Effector CD4-positive, alpha-beta T cell (primary cell): ENCODE results near the gene AGPS.

Source experiments
- DNase-seq: peaks from one replicate; pipeline ENCODE4 v3.0.0-alpha.2; 2020

AGPS gene

DNA sequence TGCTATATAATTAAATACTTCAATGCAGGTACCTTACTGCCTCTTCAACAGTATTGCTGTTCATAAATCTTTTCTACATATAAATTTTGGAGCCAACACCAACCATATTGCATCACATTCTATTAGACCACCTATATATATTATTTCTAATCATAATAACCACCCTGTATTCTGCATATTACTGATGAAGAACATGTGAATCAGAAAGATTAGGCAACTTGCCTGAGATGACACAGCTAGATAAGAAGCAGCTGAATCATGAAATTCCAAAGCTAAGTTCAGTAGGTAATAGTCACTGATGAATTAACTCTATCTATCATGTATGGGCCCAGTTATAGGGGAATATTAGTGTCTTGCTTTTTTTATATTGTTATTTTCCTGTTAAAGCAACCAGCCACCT is 161.8 kb downstream of the AGPS start:
- no peak for DNase-seq

DNA sequence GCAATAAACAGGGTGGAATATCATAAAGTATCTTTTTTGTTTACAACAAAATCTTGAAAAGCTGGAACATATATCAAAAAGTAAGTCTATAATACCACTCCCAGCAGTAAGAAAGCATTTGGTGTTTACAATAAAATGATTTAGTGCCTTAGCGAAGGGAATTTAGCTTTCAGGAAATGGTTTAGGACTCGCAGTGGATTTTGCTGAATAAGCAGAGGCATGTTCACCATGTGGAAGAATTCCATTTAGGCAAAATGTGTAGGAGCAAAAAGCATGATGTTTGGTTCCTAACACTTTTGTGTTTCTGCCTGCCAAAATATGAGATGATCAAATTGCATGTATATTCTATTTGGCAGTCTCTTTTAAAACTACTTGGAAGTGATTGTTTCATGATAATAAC is 163.6 kb downstream of the AGPS start:
- DNase-seq: no peak

DNA sequence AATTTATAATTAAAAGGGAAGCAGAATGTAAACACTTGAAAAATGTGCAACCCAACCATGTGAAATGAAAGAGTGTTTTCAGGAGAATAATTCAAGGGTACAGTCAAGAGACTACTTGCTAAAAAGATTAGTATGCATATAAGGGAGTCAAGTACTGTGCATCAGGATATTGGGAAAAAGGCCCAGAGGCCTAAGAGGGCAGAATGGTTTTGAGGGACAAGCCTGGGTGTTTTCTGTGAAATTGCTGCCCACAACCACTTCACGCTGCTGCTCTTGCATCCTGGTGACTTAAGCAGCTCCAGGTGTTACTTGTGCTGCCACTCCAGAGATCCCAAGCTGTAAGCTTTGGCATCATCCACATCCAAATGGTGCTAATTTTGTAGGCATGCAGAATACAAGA is 165.2 kb downstream of the AGPS start:
- no peak for DNase-seq

DNA sequence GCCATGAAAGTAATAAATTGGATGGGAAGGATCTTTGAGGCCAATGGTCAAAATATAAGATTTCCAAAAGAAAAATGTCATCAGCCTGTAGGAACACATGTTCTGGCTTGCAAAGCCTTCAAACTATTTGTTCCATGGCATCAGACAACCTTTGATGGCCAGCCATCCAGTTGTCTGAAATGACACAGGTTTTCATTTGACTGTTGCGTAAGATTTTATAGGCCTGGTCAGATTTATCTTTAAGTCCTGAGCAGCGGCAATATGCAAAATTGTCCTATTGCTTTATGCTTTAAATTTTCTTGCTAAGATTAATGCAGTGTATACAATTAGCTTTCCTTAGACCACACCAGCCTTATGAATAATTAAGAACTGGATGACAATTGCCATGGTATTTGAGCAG is 167.1 kb downstream of the AGPS start:
- no peak for DNase-seq

DNA sequence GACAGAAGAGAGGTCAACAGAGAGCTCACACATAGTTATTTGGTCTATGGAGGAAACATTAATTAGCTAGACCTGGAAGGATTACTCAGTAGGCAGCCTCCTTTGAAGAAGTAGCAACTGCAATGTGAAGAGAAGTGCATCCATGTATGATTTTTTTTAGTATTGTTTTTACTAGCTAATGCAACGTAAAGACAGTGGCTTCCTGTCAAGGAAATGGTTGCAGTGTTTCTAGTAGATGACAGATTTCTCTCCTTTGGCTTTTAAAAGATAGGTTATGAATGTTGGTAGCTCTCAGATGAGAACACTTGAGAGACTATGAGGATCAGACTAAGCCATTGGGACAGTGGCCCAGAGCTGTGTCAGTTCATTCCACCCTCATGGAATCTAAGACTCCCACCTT is 175.8 kb downstream of the AGPS start:
- DNase-seq: no peak

DNA sequence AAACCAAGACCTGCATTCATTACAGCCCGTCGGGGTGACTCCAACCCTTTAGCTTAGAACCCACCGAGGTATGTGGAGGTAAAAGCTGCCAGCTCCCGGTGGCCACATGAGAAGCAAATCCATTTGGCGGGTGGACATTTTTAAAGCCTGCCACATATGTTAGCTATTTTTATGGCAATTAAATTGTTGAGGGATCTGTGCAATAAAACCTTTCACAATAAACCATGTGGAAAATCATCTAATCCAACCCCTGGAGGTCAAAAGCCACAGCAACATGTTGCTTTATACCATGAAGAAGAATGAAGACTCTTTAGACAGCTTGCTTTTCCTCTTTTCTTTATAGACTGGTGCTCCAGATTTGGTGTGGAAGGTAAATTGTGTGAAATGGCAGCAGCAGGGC is 176.3 kb downstream of the AGPS start:
- no peak for DNase-seq

DNA sequence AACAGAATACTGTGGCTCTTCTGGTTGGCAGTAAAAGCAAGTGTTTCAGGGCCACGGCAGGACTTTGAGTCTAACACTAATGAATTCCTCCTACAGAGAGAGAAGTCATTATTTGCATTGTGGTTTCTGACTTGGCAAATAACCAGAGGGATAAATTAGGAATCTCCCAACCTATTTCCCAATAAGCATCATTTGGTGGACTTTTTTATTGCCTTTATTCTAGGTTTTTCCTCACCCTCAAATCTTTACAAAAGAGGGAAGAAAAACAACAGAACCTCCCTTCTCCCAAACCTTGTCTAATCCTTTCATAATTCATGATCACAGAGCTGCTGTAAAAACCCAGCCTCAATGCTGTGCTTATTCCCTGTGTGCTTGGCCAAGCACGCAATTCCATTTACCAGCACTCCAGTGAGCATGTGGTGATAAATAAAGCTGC is 179.7 kb downstream of the AGPS start:
- no peak for DNase-seq

DNA sequence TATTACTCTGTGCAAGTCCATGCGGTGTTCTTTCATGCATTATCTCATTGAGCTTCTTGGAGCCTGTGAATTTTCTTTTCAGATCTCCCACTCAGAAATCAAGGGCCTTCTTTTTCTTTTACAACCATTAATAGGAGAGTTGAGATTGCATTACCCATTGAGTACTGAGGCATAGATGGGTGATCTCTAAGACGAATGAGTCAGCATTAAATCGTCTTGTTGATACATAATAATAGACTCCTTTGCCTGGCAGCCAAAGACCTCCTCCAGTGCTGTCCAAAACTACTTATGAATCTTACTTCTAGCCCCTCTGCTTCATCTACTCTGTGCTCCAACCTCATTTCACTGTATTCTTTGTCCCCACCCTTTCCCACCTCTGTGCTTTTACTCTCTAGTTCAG is 180.5 kb downstream of the AGPS start:
- no peak for DNase-seq

DNA sequence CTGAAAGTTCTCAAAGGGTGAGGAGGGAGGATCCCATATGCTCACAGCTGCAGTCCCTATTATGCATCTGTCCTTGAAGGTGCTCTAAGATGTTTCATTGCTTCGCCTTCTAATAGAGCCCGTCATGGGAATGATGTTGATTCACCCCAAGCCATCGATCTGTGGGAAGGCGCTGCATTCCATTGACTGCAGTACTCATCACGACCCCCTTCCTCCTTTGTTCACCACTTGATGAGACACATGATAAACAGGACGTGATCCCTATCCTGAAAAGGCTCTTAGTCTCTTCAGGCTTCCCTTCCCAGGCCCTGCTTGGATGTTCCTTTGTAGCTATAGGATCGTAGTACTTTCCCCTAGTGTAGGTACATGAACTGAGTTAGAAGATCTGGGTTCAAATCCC is 181.8 kb downstream of the AGPS start:
- no peak for DNase-seq

DNA sequence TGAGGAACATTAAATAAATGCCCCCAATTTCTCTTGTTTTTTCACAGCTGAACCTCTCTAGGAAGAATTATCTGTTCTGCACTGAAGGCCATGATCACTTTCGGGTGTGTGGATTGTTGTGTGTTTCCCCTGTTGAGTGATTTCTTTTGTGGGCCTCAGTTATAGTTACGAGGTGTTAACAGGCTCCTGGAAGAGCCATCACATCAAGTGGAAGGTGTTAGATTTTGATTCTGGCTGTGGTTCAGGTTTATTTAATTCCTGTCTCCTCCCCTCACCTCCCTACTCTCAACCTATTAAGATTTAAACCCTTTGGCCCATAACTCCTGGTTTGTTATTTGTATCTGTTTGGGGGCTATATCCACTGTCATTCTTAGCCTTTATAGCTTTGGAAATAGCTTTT is 182.8 kb downstream of the AGPS start:
- DNase-seq: no peak

DNA sequence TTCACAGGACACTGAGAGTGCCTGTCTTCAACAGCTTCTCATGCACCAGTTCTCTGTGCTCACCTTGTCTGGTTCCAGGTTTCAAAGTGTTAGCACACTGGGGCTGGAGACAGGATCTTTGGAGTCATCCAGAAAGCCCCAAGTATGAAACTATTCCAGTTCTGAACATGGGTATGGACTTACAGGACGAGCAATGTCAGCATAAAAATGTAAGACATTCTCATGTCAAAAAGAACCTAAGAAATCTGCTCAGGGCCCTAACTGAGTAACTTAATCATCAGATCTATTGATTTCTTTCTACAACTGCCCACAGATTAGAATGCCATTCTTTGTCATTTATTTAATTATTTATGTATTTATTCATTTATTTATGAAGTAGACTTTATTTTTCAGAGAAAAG is 184.5 kb downstream of the AGPS start:
- no peak for DNase-seq

DNA sequence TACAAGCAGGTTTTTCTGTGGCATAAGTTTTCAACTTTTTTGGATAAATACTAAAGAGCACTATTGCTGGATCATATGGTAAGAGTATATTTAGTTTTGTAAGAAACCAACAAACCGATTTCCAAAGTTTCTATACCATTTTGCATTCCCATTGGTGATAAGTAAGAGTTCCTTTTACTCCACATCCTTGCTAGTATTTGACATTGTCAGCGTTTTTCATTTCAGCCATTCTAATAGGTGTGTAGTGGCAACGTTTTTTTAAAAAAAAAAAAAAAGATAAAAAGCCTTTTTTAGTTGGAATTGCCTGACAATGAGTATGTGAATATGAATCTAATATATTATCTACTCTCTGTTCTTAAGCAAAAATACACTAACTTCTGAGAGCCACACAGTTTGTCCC is 185.9 kb downstream of the AGPS start:
- DNase-seq: no peak

DNA sequence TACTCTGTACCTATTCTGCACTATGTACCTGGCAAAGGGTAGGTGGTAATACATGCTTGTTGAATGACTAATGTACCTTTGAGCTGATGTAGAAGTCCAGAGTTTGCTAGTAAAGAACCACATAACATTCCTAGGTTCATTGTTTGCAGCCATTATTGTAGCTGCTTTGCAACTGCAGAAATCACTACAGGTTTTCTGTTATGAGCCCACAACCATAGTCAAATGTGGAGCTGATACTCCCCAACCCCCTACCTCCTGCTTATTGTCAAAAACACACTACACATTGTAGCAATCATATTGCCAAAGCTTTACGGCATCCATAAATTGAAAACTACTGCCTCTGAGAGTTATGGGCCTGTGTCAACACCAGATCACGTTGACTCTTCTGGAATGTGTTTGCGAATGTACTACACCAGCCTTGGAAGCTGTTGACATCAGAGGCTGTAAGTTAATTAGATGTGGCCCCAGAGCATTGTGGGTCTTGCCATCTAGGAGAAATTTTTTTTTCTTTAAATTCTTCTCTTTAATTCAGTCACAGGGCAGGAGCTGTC is 187.0 kb downstream of the AGPS start:
- DNase-seq: no peak

DNA sequence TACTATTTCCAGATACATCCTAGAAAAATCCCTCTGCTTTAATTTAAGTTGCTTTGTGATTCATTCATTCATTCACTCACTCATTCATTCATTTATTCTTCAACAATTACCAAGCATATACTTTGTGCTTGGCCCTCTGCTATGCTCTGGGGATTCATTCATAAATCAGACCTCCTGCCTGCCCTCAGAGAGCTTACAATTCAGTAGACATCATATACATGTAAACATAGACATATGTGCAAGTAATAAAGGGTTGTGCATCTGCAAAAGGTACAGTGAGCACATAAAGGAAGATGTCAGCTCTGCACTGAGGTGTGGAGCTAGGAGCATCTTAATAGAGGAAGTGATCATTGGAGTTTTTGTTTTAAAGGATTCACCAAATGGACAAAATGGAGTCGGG is 189.4 kb downstream of the AGPS start:
- DNase-seq: no peak

DNA sequence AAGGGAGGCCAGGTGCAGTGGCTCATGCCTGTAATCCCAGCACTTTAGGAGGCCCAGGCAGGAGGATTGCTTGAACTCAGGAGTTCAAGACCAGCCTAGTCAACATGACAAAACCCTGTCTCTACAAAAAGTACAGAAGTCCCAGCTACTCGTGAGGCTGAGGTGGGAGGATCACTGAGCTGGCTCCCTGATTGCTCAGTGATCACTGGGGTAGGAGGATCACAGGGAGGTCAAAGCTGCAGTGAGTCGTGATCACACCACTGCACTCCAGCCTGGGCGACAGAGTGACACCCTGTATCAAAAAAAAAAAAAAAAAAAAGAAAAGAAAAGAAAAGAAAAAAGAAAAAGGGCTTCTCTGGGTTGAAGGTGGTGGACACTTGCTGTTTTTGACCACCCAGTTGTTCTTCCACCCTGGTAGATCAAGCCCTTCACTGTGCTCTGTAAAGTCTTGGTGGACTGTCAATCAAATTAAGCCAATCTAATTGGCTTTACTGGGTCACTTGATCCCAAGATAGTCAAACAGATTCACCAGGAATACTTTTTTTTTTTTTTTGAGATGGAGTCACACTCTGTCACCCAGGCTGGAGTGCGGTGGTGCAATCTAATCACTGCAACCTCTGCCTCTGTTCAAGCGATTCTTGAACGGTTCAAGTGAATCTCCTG is 191.6 kb downstream of the AGPS start:
- DNase-seq: no peak

DNA sequence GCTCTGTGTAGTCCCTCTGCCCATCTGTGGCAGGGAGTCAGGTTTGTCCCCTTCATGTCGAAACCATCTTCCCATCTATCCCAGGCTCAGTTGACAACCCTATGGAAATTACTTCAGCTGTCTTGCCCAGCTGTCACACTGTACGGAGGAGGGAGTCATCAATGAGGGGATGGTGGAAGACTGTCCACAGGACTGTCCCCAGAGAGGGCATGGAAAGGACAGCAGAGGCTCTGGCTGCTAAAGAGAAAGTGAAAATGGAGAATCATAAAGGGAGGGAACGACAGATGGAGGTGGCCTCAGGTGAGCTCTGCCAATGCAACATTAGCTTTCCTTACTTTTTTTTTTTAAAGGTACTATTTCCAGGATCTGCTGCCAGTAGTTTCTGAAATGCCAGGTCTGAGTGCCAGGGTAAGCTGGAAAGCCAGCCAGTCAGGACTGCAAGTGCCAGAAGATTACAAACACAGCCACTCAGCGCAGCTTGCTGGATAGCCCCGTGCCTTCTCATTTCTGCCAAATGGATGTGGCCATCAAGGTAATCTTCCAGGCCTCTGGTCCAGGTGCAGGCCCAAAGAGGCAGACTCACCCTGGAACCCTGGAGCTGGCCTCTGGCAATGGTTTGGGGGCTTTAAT is 192.8 kb downstream of the AGPS start:
- DNase-seq: no peak

DNA sequence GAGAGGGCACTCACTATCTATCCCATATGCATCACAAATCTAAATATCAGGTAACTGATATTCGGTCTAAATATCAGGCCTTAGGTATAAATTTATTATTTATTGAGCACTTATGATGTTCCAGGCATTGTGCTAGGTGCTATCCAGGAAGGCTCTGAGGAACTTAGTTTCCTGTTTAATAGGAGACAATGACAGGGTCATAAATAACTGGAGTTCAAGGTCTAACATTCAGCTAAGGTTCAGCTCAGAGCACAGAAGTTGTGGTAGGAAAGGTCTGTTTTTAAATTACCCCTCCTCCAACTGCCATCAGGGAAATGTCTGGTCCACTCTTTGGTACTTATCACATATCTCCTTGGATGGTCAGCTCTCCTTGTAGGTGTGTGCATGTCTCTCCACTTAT is 193.6 kb downstream of the AGPS start:
- DNase-seq: no peak

DNA sequence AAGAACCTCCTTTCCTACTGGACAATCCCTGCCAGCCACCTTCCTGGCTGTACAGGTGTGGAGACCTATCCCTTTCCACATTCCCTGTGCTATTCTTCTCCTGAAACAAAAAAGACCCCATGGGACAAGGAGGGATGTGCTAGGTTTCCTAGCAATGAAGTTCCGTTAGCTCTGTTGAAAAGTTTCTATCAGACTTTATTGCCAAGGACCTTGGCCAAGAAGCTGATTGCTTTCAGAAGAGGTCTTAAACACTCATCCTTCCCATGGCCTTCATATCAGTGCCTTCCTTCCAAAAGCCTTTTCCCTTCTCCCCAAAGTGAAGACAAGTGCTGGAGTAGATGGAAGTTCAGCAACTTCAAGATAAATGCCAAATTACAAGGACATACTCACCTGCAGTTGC is 194.8 kb downstream of the AGPS start:
- DNase-seq: no peak

DNA sequence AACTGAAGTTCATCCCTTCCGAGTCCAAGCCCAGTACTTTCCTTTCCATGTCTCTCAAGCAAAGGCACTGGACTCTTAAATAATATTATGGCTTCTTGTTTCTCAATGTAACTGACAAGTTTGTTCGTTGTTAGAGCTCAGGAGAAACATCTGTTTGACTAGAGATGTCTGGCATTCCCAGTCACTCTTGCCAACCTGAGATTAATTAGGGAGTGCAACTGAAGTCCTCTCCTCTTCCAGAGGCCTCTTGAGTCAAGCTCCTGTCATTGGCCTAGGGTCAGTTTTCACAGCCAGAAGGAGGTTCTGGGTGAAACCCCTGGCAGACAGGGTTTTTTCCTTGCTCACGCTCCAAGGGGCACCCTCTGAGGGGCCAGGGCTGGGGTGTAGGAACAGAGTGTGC is 196.1 kb downstream of the AGPS start:
- no peak for DNase-seq

DNA sequence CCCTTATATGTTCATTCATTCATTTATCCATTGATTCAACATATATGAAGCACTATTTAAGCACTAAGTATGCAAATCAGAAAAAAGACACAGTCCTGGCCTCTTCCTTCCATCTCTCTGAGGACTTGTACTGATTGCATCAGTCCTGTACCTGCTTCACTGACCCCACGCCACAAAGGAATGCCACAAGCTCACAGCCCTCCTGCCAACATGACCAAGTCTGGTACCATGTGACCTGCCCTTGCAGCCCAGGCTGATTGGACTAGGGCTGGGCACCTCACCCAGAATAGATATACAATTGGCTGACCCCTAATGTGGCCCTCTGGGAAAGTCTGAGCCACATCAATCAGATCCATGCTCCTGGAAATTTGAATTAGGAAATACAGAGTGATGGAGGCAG is 196.6 kb downstream of the AGPS start:
- DNase-seq: no peak

DNA sequence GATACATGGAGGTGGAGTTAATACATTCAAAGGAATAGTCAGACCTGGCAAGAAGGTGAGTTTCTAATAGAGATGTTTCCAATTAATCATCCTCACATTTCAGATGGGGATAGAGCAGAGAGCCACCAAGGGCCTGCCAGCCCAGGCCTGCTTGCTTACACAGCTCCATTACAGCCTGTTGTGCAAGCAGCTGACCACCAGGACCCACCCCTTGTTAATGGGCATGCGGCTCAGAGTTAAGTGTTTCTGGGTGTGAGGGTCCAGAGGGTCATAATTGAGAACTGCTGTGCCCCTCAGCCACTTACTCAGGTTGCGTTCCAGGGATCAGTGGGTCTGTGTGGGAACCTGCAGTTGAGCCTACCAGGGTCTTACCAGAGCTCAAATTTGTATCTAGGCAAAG is 199.8 kb downstream of the AGPS start:
- no peak for DNase-seq

DNA sequence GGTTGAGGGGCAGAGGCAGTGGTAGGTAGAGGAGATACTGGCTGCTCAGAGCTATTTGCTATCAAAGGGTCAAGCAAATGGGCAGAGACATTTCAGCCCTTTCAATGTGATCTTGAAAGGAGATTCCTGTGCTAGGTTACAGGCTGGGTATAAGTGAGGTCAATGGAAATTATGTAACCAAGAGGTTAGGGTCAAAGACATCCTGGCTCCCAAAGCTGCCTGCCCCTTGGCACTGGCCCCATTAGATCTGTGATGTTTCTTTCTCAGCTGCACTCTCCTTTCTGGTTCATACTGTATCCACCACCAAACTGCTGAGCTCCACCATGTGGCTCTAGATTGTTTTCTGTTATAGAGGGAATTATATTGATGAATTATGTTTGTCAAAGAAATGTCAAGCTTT is 200.4 kb downstream of the AGPS start:
- no peak for DNase-seq

DNA sequence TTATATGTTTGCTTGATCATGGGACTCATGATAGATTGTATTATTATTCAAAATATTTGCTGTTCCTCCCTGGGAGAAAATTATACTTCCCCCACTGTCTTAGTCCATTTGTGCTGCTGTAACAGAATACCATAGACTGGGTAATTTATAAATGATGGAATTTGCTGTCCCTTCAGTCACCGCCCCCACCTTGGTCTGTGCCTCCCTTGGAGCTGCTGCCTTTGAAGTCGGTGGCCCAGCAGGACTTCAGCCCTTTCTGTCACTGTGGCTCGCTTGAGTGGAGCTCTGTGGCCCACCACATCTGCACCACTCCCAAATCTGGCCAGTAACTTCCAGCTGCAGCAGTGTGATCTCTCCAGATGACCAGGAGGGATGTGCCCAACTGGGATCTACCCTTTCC is 200.8 kb downstream of the AGPS start:
- DNase-seq: no peak
